HCT116 (cell line): Measurements from ENCODE around the gene OR2S2. TPM values are rescaled to one million over a fixed set of nuclear protein-coding genes. Genes with fewer than 3 reads are reported as not detected.

Experiments
- ATAC-seq: fragments of 200-7000 bp; cut with Tn5 transposase; 2 replicates; pipeline ENCODE4 v1.9.1; 2020; ENCODE audit warnings: mild to moderate bottlenecking, moderate library complexity
- BruUV-seq: library from RNA; stranded (reverse); fragments of 400-500 nt; replicated peaks from 2 replicates; lab custom pipeline; 2021; lab: Mats Ljungman, UMichigan
- CTCF ChIA-PET: fragments of 300-600 bp; sonication (Branson Sonifier 250); formaldehyde crosslinking; loops from one replicate; lab custom pipeline; 2021; ENCODE audit warnings: antibody characterized with exemption; lab: Charles Lee
- POLR2A ChIA-PET: fragments of 300-600, 350-600 bp; sonication (Branson Sonifier 250); formaldehyde crosslinking; loops from one replicate; lab custom pipeline; 2021; ENCODE audit warnings: antibody characterized with exemption; lab: Charles Lee
- RAD21 ChIA-PET, 2 experiments: fragments of 300-600 bp; sonication (Branson Sonifier 250); formaldehyde crosslinking; loops; one replicate each; lab custom pipeline; 2023; ENCODE audit warnings: low total read pairs in 2 of 2; ENCODE audit not compliant: uncharacterized antibody in 2 of 2, unreplicated experiment in 2 of 2, low non-redundant PET in 1 of 2; lab: Charles Lee
- DNase-seq: peaks from one replicate; pipeline ENCODE4 v3.0.0-alpha.2; 2010; ENCODE audit warnings: low read depth, low spot score
- H2AFZ ChIP-seq: fragments of 200-600 bp; shearing (Covaris generic), sonication (generic); 2 replicates; pipeline ENCODE4 v1.6.1; 2017; ENCODE audit warnings: low read depth, mixed run types, mixed read lengths, antibody characterized with exemption, low read length; ENCODE audit not compliant: poor library complexity, severe bottlenecking
- H3K27ac ChIP-seq: 2 replicates; pipeline ENCODE4 v1.5.1; 2012; ENCODE audit warnings: low read depth, low read length
- H3K27me3 ChIP-seq: fragments of 200-600 bp; sonication (generic); 2 replicates; pipeline ENCODE4 v1.6.1; 2016; ENCODE audit warnings: mixed run types, low read length, mixed read lengths; ENCODE audit not compliant: insufficient read depth
- H3K36me3 ChIP-seq, 2 experiments: fragments of 200-500 bp in 1 of 2; fragments of 200-600 bp in 1 of 2; sonication (Bioruptor generic) in 1 of 2; sonication (generic) in 1 of 2; 2 replicates each; pipeline versions ENCODE4 v1.5.1 to v1.6.1; 2014 to 2016; ENCODE audit warnings: low read length in 2 of 2, inconsistent platforms in 1 of 2, mixed read lengths in 1 of 2, mixed run types in 1 of 2; ENCODE audit not compliant: insufficient read depth in 2 of 2, control insufficient read depth in 1 of 2
- H3K4me1 ChIP-seq, 2 experiments: fragments of 200-600 bp in 1 of 2; sonication (generic) in 1 of 2; 2 replicates each; pipeline versions ENCODE4 v1.5.1 to v1.6.1; 2012 to 2017; ENCODE audit warnings: low read length in 2 of 2, inconsistent platforms in 1 of 2, mild to moderate bottlenecking in 1 of 2, mixed read lengths in 1 of 2, mixed run types in 1 of 2, moderate library complexity in 1 of 2; ENCODE audit not compliant: insufficient read depth in 2 of 2, control insufficient read depth in 1 of 2
- H3K4me2 ChIP-seq: fragments of 200-600 bp; sonication (generic); 2 replicates; pipeline ENCODE4 v1.6.1; 2017; ENCODE audit warnings: mixed run types, low read length, mixed read lengths
- H3K4me3 ChIP-seq, 2 experiments: fragments of 200-600 bp in 1 of 2; sonication (generic) in 1 of 2; replicated peaks in 1 of 2; 2 replicates each; pipeline ENCODE4 v1.5.1; 2011 to 2016; ENCODE audit warnings: low read length in 2 of 2, control low read depth in 1 of 2, low read depth in 1 of 2, mild to moderate bottlenecking in 1 of 2, mixed read lengths in 1 of 2, mixed run types in 1 of 2
- H3K79me2 ChIP-seq: fragments of 200-600 bp; sonication (generic); 2 replicates; pipeline ENCODE4 v1.6.1; 2017; ENCODE audit warnings: mild to moderate bottlenecking, mixed run types, low read length, moderate library complexity, mixed read lengths; ENCODE audit not compliant: insufficient read depth
- H3K9ac ChIP-seq: fragments of 200-600 bp; sonication (generic); 2 replicates; pipeline ENCODE4 v1.6.1; 2016; ENCODE audit warnings: low read length, mixed read lengths
- H3K9me2 ChIP-seq: fragments of 200-600 bp; sonication (generic), shearing (Covaris generic); 2 replicates; pipeline ENCODE4 v1.6.1; 2017; ENCODE audit warnings: mixed run types, mild to moderate bottlenecking, moderate library complexity; ENCODE audit not compliant: insufficient read depth
- H3K9me3 ChIP-seq, 2 experiments: fragments of 200-500 bp in 1 of 2; fragments of 200-600 bp in 1 of 2; sonication (Bioruptor generic) in 1 of 2; sonication (generic) in 1 of 2; 2 replicates each; pipeline ENCODE4 v1.6.1; 2014 to 2017; ENCODE audit warnings: low read length in 2 of 2, mixed read lengths in 2 of 2, inconsistent platforms in 1 of 2, low read depth in 1 of 2, mild to moderate bottlenecking in 1 of 2, mixed run types in 1 of 2, moderate library complexity in 1 of 2; ENCODE audit not compliant: control insufficient read depth in 1 of 2, insufficient read depth in 1 of 2
- H4K20me1 ChIP-seq: fragments of 200-600 bp; sonication (generic), shearing (Covaris generic); 2 replicates; pipeline ENCODE4 v1.6.1; 2017; ENCODE audit warnings: mixed run types, mild to moderate bottlenecking, moderate library complexity; ENCODE audit not compliant: insufficient read depth
- CEBPB ChIP-seq: IDR thresholded peaks from 2 replicates; pipeline ENCODE4 v1.6.1; 2012; ENCODE audit warnings: low read depth
- ELF1 ChIP-seq: IDR thresholded peaks from 2 replicates; pipeline ENCODE4 v1.6.1; 2012; ENCODE audit warnings: low read depth, borderline replicate concordance
- EZH2 ChIP-seq: fragments of 200-600 bp; sonication (generic); IDR thresholded peaks from 2 replicates; pipeline ENCODE4 v1.6.1; 2017; ENCODE audit warnings: antibody characterized with exemption, mixed run types
- EZH2phosphoT487 ChIP-seq: fragments of 200-600 bp; IDR thresholded peaks from 2 replicates; pipeline ENCODE4 v1.6.1; 2018; ENCODE audit warnings: antibody characterized with exemption, borderline replicate concordance
- FOSL1 ChIP-seq: IDR thresholded peaks from 2 replicates; pipeline ENCODE4 v1.6.1; 2012; ENCODE audit warnings: low read depth
- JUND ChIP-seq: IDR thresholded peaks from 2 replicates; pipeline ENCODE4 v1.6.1; 2012
- MAX ChIP-seq: IDR thresholded peaks from 2 replicates; pipeline ENCODE4 v1.6.1; 2012
- POLR2A ChIP-seq: IDR thresholded peaks from 2 replicates; pipeline ENCODE4 v1.7.0; 2011; ENCODE audit warnings: borderline replicate concordance; ENCODE audit not compliant: insufficient read depth, insufficient read length; ENCODE audit errors: extremely low read depth
- SP1 ChIP-seq: IDR thresholded peaks from 2 replicates; pipeline ENCODE4 v1.6.1; 2012; ENCODE audit warnings: low read depth
- SRF ChIP-seq: IDR thresholded peaks from 2 replicates; pipeline ENCODE4 v1.6.1; 2012; ENCODE audit warnings: low read depth
- TCF7L2 ChIP-seq: IDR thresholded peaks from 2 replicates; pipeline ENCODE4 v1.7.0; 2011; ENCODE audit warnings: borderline replicate concordance, inconsistent platforms; ENCODE audit not compliant: insufficient read depth, insufficient read length; ENCODE audit errors: extremely low read depth
- YY1 ChIP-seq: IDR thresholded peaks from 2 replicates; pipeline ENCODE4 v1.6.1; 2011; ENCODE audit warnings: low read length, low read depth, moderate library complexity, mild to moderate bottlenecking; ENCODE audit not compliant: insufficient replicate concordance; ENCODE audit errors: extremely low read depth
- ZFX ChIP-seq: fragments of 450-650 bp; IDR thresholded peaks from 2 replicates; pipeline ENCODE4 v1.6.1; 2017
- intact Hi-C: fragments of 100-400 bp; cut with micrococcal nuclease; formaldehyde crosslinking; loops from 2 replicates; pipeline ENCODE4 v1.10.0; 2022
- total RNA-seq: library from RNA; stranded (reverse); gene quantifications from one replicate; pipeline ENCODE4 v1.2.1, GENCODE V29; 2021; ENCODE audit not compliant: unreplicated experiment

Gene OR2S2
- total RNA-seq, 1 experiment from 2014 or later = not detected

- no peak for TF ChIP-seq JUND
- TF ChIP-seq TCF7L2 = no peak
- TF ChIP-seq EZH2phosphoT487 = no peak
- no peak for TF ChIP-seq YY1
- no peak for TF ChIP-seq ZFX
- no peak for TF ChIP-seq SRF
- TF ChIP-seq FOSL1 = no peak
- no peak for TF ChIP-seq MAX
- no peak for TF ChIP-seq CEBPB
- no peak for TF ChIP-seq POLR2A
- POLR2A ChIA-PET = no interaction called here
- no peak for ATAC-seq
- Histone ChIP-seq H3K4me2 (no peak overlapping the region), H3K4me3 (no peak overlapping the region), H3K4me1 (no peaks in the 10 kb centered on the region), H3K36me3 (no peaks in the 10 kb centered on the region), H3K9me2 (no peaks in the 10 kb centered on the region), H4K20me1 (no peaks in the 10 kb centered on the region), H3K79me2 (no peaks in the 10 kb centered on the region), H3K27ac (no peak overlapping the region), H3K9ac (no peak overlapping the region), H3K27me3 (no peaks in the 10 kb centered on the region), H3K9me3 (no peaks in the 10 kb centered on the region), H2AFZ (no peak overlapping the region)
- RAD21 ChIA-PET = no interaction called here
- CTCF ChIA-PET = interaction anchor here (1.0 kb wide), 1 partner anchor 31 kb away, joined by 3 read pairs; no protein-coding TSS in a partner anchor
- DNase-seq = no peak
- no TSS peak for BruUV-seq
- intact Hi-C loops = no loop called here
These were observed 18.8 kb upstream of the OR2S2 start for GRCh38 chr9:35976726-35977125.

GRCh38 chr9:35974800-35975199, 16.8 kb upstream of the OR2S2 start:
- no peaks in the 10 kb centered on the region for H4K20me1 ChIP-seq
- TF ChIP-seq TCF7L2 (no peak), MAX (no peak), SP1 (no peak), POLR2A (no peak), EZH2phosphoT487 (no peak), FOSL1 (no peak), JUND (no peak), EZH2 (no peak), ELF1 (no peak)
- H3K9me3 ChIP-seq = no peaks in the 10 kb centered on the region
- no peaks in the 10 kb centered on the region for H3K27me3 ChIP-seq
- RAD21 ChIA-PET = no interaction called here
- H3K36me3 ChIP-seq = no peaks in the 10 kb centered on the region
- CTCF ChIA-PET = no interaction called here
- H2AFZ ChIP-seq = no peak overlapping the region
- H3K4me1 ChIP-seq = no peaks in the 10 kb centered on the region
- BruUV-seq = no TSS peak
- POLR2A ChIA-PET = no interaction called here
- no peak overlapping the region for H3K4me3 ChIP-seq
- intact Hi-C loops = no loop called here
- DNase-seq = no peak
- H3K9me2 ChIP-seq = no peaks in the 10 kb centered on the region
- no peaks in the 10 kb centered on the region for H3K79me2 ChIP-seq
- H3K4me2 ChIP-seq = no peak overlapping the region
- H3K27ac ChIP-seq = no peak overlapping the region
- no peak overlapping the region for H3K9ac ChIP-seq
- ATAC-seq = no peak
